Left lung (tissue), 10 donors: Measurements from ENCODE around the gene RTTN. TPM values are rescaled to one million over a fixed set of nuclear protein-coding genes. Genes with fewer than 3 reads are reported as not detected.

Source experiments
- ATAC-seq: fragments of 200-7000 bp; cut with Tn5 transposase; one replicate; pipeline ENCODE4 v1.9.1; 2020; ENCODE audit warnings: moderate library complexity
- DNase-seq, 4 donors: peaks; one replicate each; pipeline ENCODE4 v3.0.0-alpha.2; 2013 to 2020
- H3K27ac ChIP-seq, 2 donors: fragments of 200-600 bp; sonication (generic) in 1 of 2; one replicate each; pipeline versions ENCODE4 v1.5.0 to v1.8.0; 2020 to 2021
- H3K27me3 ChIP-seq, 2 donors: fragments of 200-600 bp; sonication (generic) in 1 of 2; one replicate each; pipeline versions ENCODE4 v1.5.0 to v1.8.0; 2020 to 2021
- H3K36me3 ChIP-seq, 2 donors: fragments of 200-600 bp; sonication (generic) in 1 of 2; one replicate each; pipeline versions ENCODE4 v1.5.0 to v1.8.0; 2020 to 2021
- H3K4me1 ChIP-seq, 2 donors: fragments of 200-600 bp; one replicate each; pipeline ENCODE4 v1.8.0; 2021
- H3K4me3 ChIP-seq, 2 donors: fragments of 200-600 bp; sonication (generic) in 1 of 2; one replicate each; pipeline versions ENCODE4 v1.5.0 to v1.8.0; 2020 to 2021; ENCODE audit warnings: mild to moderate bottlenecking in 1 of 2
- H3K9me3 ChIP-seq, 2 donors: fragments of 200-600 bp; sonication (generic) in 1 of 2; one replicate each; pipeline versions ENCODE4 v1.5.0 to v1.8.0; 2020 to 2021
- CTCF ChIP-seq, 2 donors: fragments of 200-600 bp; sonication (generic) in 1 of 2; IDR thresholded peaks; one replicate each; pipeline versions ENCODE4 v1.5.0 to v1.8.0; 2021; ENCODE audit warnings: antibody characterized with exemption in 2 of 2
- intact Hi-C, 2 donors: fragments of 100-400 bp; cut with DNase I; formaldehyde crosslinking; loops; one replicate each; pipeline versions ENCODE4 v1.11.2 to v1.14.2; 2022
- polyA plus RNA-seq, 6 donors: library from polyadenylated mRNA; unstranded; fragments of 120-200 nt; gene quantifications; one replicate each; pipeline ENCODE4 v1.2.1, GENCODE V29; 2013; ENCODE audit not compliant: insufficient read length in 6 of 6
- total RNA-seq, 2 donors: library from RNA; stranded (reverse); fragmentation: NEBNext Ultra II Directional; extraction: Animal tissue kit (Norgen Biotek cat#: 25700); gene quantifications; one replicate each; pipeline ENCODE4 v1.2.1, GENCODE V29; 2021
- donor health status: DM: no; HTN: yes; CAD: no.
- donor health status: DM: no; HTN: no; CAD: no.

The RTTN gene
- total and polyA plus RNA-seq, 8 donors: 9.8 to 25.4 (median 21.1) TPM

DNA sequence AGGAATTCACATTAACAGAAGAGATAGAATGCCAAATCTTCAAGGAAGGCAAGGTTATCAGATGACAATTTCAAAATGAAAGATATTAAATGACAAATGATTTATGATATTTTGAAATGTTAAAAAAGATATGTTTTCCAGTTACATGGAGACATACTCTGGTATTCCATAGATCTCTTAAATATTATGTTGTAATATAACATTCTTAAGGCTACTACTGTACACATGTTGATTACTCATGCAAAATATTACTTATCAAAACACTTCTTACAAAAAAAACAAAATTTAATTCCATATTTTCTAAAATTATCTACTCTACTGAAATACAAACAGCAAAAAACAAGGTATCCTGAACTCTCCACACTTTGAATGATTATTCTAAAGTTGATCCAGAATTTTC lies 22.9 kb downstream of the RTTN start:
- Histone ChIP-seq H3K4me1 (no peaks in the 10 kb centered on the region), H3K27ac (no peak overlapping the region), H3K9me3 (no peaks in the 10 kb centered on the region), H3K4me3 (no peak overlapping the region), H3K27me3 (no peaks in the 10 kb centered on the region), H3K36me3 (peaks cover 0 to 17% of the 10 kb centered on the region in 2 donors)
- no peak for TF ChIP-seq CTCF (IDR thresholded peaks at IDR 0.05)
- ATAC-seq: no peak
- intact Hi-C loops: no loop called here
- DNase-seq: no peak

- no peaks in the 10 kb centered on the region for H3K4me1 ChIP-seq
- DNase-seq (no peak), ATAC-seq (no peak)
- H3K4me3 ChIP-seq: no peak overlapping the region
- intact Hi-C loops: no loop called here
- no peaks in the 10 kb centered on the region for H3K27me3 ChIP-seq
- H3K36me3 ChIP-seq: peaks cover 0 to 17% of the 10 kb centered on the region in 2 donors
- H3K27ac ChIP-seq: no peak overlapping the region
- no peak for TF ChIP-seq CTCF (IDR thresholded peaks at IDR 0.05)
- H3K9me3 ChIP-seq: no peaks in the 10 kb centered on the region
These were observed 23.8 kb downstream of the RTTN start for GRCh38 chr18:70181725-70182124.

- no peaks in the 10 kb centered on the region for H3K27me3 ChIP-seq
- peak; percentile 82 for ATAC-seq
- H3K4me3 ChIP-seq: no peak overlapping the region
- intact Hi-C loops: no loop called here
- peaks cover 0 to 17% of the 10 kb centered on the region in 2 donors for H3K36me3 ChIP-seq
- no peak for TF ChIP-seq CTCF (IDR thresholded peaks at IDR 0.05)
- no peak for DNase-seq
- H3K4me1 ChIP-seq: no peaks in the 10 kb centered on the region
- H3K9me3 ChIP-seq: no peaks in the 10 kb centered on the region
- no peak overlapping the region for H3K27ac ChIP-seq
These were observed 24.5 kb downstream of the RTTN start for GRCh38 chr18:70181015-70181414.

DNA sequence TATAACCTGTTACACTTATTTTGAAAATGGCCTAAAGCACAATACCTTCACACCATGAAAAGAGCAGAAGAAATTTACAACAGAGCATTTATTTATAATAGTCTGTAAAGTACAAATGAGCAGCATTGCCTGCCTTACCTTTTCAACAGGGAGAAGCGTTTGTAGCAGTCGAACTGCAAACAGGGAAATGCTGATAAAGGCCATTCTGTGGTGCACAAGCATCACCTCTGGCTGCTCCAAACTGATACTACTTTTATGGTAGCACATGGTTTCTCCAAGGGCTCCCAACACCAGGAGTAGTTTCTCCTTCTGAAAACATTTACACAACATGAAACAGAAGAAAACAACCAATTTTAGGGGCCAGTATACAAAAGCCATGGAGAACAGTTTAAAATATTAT lies 28.9 kb downstream of the RTTN start:
- intact Hi-C loops: no loop called here
- DNase-seq (no peak), ATAC-seq (no peak)
- H3K4me1 ChIP-seq: no peaks in the 10 kb centered on the region
- no peaks in the 10 kb centered on the region for H3K36me3 ChIP-seq
- H3K27me3 ChIP-seq: no peaks in the 10 kb centered on the region
- TF ChIP-seq CTCF (IDR thresholded peaks at IDR 0.05): no peak
- H3K9me3 ChIP-seq: no peaks in the 10 kb centered on the region
- H3K4me3 ChIP-seq: no peak overlapping the region
- no peak overlapping the region for H3K27ac ChIP-seq

DNA sequence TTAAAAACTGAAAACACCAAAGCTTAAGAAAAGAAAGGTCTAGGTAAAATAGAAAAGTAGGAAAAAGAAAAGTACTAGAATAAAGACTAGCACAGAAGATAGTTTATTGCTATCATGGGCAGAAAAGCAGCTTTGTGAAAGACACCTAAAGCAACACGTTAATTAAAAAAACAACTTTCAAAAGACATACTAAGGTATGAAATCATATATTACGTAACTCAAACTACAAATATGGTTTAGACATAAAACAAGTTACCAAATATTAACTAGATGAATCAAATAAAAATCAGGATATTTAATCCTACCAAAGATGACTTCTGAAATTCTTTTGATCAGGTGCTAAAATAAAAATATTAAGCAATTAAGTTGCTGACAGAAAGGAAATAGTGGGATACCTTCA lies 30.3 kb downstream of the RTTN start:
- ATAC-seq (no peak), DNase-seq (no peak)
- Histone ChIP-seq H3K4me1 (no peaks in the 10 kb centered on the region), H3K27me3 (no peaks in the 10 kb centered on the region), H3K4me3 (no peak overlapping the region), H3K36me3 (no peaks in the 10 kb centered on the region), H3K27ac (no peak overlapping the region), H3K9me3 (no peaks in the 10 kb centered on the region)
- no peak for TF ChIP-seq CTCF (IDR thresholded peaks at IDR 0.05)
- intact Hi-C loops: no loop called here
